Activated naive CD4-positive, alpha-beta T cell treated with anti-CD3 and anti-CD28 coated beads, Interleukin-2, amount 50 U/mL, for 24 hours (primary cell): ENCODE measurements around the gene THEM5.

Experiments used
- H3K27ac Mint-ChIP-seq: one replicate; pipeline ENCODE4 v1.8.0; 2021; ENCODE audit warnings: mild to moderate bottlenecking, mixed read lengths
- H3K27me3 Mint-ChIP-seq: one replicate; pipeline ENCODE4 v1.8.0; 2021; ENCODE audit warnings: mixed read lengths
- H3K36me3 Mint-ChIP-seq: one replicate; pipeline ENCODE4 v1.8.0; 2021; ENCODE audit warnings: mixed read lengths
- H3K4me1 Mint-ChIP-seq: one replicate; pipeline ENCODE4 v1.8.0; 2021; ENCODE audit warnings: mixed read lengths
- H3K4me3 Mint-ChIP-seq: one replicate; pipeline ENCODE4 v1.8.0; 2021; ENCODE audit warnings: mild to moderate bottlenecking, mixed read lengths
- H3K9me3 Mint-ChIP-seq: one replicate; pipeline ENCODE4 v1.8.0; 2021; ENCODE audit warnings: mixed read lengths

Gene THEM5

DNA sequence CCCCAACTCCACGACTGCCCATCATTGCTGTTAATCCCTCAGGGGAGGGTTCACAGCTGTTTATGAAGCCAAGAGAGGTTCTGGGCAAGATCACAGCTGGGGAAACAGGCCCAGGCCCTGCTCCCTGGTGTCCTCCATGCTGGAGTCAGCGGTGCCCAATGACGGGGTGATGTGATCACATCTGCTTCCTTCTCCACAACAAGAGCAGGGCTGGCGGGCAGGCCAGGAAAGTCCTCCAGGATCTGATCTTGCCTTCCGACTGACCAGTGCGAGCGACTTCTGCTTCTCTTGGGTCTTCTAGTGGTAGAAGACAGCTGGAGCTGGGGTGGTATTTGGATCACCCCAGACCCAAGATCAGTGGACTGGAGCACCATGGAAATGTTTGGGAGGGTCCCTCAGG lies 47.3 kb downstream of the THEM5 start:
- Mint-ChIP-seq H3K27ac (no peak overlapping the region), H3K4me1 (no peaks in the 10 kb centered on the region), H3K27me3 (no peaks in the 10 kb centered on the region), H3K36me3 (no peaks in the 10 kb centered on the region), H3K9me3 (no peaks in the 10 kb centered on the region), H3K4me3 (no peak overlapping the region)

DNA sequence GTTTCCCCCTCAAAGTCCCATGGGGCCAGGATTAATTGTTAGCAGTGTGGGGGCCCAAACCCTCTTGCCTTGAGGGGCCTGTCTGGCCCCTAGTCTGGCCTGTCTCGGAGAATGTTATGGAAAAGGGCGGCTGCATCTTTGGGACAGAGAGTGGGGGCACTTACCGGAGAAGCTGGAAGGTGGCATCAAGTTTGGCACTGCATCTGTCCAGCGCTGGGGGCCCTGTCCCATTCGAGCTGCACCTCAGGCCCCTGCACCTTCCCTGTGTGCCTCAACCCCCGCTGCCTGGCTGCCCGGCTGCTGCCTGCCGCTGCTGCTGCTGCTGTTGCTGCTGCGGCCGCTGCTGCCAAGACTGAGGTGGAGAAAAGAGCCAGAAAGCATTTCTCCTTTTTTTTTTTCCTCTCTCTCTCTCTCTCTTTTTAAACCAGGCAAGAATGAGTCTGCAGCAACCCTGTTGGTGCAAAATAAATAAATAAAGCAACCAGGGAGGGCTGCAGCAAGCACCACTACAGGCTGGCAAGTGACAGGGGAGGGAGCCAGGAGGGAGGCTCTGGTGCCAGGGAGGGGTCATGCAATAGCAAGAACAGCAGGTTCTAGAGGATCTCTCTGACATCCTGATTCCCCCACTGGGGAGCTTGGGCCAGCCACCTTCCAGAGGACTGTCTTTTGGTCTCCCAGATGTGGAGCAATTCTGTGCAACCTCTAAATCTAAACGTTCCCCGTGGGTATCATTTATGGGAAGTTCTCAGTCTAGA lies 48.3 kb downstream of the THEM5 start, which contains the start of gene LINGO4:
TSS of gene LINGO4 (minus strand) at position 354 of the 755 bp plus-strand sequence. CDS start 2,715 bp downstream, outside the sequence.
- H3K9me3 Mint-ChIP-seq = no peaks in the 10 kb centered on the region
- H3K27me3 Mint-ChIP-seq = no peaks in the 10 kb centered on the region
- H3K27ac Mint-ChIP-seq = no peak within 1 kb of the TSS
- H3K36me3 Mint-ChIP-seq = no peaks in the 10 kb centered on the region
- no peaks in the 10 kb centered on the region for H3K4me1 Mint-ChIP-seq
- no peak within 1 kb of the TSS for H3K4me3 Mint-ChIP-seq

DNA sequence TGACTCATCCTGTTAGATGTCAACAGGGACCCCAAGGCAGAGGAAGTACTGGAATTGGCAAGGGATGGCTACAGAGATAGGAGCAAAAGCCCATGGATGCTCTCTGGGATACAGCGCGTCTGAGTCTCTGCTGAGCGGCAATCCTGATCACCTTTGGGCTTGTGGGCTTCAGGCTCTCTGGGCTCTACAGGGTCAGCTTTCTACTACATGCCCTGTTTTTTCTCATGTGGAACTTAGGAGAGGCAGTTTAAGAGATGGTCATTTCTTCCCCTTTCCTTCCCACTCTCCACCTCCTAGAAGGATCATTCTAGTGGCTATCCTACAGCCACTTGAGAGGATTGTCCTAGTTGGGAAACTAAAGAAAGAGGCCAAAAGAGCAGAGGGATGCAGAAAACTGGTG lies 49.6 kb downstream of the THEM5 start:
- no peaks in the 10 kb centered on the region for H3K27me3 Mint-ChIP-seq
- H3K4me1 Mint-ChIP-seq = no peaks in the 10 kb centered on the region
- no peak overlapping the region for H3K27ac Mint-ChIP-seq
- no peak overlapping the region for H3K4me3 Mint-ChIP-seq
- H3K36me3 Mint-ChIP-seq = peaks cover 1% of the 10 kb centered on the region
- no peaks in the 10 kb centered on the region for H3K9me3 Mint-ChIP-seq

DNA sequence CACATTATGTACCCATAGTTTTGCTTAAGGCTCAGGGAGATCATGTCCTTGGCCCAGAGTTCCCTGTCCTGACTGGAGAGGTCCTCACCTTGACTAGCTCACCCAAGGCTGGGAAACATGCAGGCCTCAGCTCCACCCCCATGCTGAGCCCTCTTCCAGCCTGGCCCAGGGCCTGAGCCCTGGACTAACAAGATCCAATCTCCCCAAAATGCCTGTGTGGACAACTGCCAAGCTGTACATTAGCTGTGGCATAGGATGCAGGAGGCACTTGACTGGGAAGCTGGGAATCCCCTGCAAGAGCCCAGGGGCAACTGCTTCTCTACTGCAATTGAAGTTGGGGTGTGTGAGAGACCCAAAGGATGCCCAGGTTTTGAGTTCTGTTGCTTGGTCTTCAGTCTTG lies 50.3 kb downstream of the THEM5 start:
- no peak overlapping the region for H3K27ac Mint-ChIP-seq
- no peak overlapping the region for H3K4me3 Mint-ChIP-seq
- H3K27me3 Mint-ChIP-seq = no peaks in the 10 kb centered on the region
- peaks cover 4% of the 10 kb centered on the region for H3K36me3 Mint-ChIP-seq
- no peaks in the 10 kb centered on the region for H3K9me3 Mint-ChIP-seq
- H3K4me1 Mint-ChIP-seq = no peaks in the 10 kb centered on the region

DNA sequence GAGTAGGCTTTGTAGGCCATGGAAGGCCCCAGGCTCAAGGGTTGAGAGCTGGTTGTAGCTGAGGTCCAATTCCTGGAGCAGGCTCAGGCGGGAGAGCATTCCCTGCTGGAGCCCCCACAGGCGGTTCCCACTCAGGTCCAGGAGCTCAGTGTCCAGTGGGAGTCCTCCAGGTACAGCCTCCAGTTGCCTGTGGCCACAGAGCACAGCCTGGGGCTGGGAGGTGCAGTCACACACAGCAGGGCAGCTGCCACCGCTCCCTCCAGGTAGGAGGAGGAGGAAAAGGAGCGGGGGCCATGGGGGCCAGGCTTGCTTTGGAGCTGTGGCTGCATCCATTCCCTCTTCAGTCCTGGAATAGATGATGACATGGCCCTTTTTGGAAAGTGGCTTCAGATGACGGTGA lies 51.1 kb downstream of the THEM5 start:
- Mint-ChIP-seq H3K4me3 (no peak overlapping the region), H3K36me3 (peaks cover 4% of the 10 kb centered on the region), H3K4me1 (no peaks in the 10 kb centered on the region), H3K27me3 (no peaks in the 10 kb centered on the region), H3K9me3 (no peaks in the 10 kb centered on the region), H3K27ac (no peak overlapping the region)

DNA sequence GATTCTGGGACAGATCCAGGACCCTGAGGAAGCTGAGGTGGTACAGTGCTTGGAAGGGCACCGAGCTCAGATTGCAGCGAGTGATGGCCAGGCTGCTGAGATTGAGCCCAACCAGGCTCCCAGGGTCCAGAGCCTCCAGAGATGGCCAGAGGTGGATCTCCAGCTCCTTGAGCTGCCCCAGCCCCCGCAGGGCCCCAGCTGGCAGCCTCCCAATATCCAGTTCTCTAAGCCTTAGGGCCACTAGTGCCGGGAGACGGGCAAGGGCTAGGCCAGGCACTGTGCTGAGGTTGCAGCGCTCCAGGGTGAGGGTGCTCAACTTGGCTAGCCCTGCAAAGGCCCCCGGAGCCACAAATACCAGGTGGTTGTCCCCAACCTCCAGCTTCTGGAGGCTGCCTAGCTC lies 51.7 kb downstream of the THEM5 start:
- H3K27me3 Mint-ChIP-seq = no peaks in the 10 kb centered on the region
- H3K4me1 Mint-ChIP-seq = no peaks in the 10 kb centered on the region
- H3K4me3 Mint-ChIP-seq = no peak overlapping the region
- H3K36me3 Mint-ChIP-seq = peaks cover 4% of the 10 kb centered on the region
- no peaks in the 10 kb centered on the region for H3K9me3 Mint-ChIP-seq
- no peak overlapping the region for H3K27ac Mint-ChIP-seq

DNA sequence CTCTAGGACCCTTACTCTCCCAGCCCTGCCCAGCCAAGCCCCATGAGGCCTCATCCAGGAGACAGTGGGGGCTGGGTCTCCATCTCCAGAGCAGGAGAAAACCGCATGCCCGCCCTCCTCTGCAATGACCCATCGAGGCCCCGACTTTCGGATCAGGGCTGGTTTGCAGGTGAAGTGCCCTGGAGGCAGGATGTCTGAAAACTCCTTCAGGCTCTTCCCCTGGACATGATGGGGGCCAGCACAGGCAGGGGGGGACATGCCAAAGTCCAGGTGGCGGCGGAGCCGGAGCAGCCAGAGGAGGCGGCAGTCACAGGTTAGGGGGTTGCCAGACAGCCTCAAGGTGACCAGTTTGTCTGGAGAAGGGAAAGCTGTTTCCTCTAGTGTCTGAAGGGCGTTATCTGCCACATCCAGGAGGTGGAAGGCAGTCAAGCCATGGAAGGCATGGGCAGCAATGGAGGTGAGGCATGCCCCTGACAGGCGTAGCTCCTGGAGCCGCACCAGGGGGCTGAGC lies 52.1 kb downstream of the THEM5 start:
- Mint-ChIP-seq H3K4me1 (no peaks in the 10 kb centered on the region), H3K9me3 (no peaks in the 10 kb centered on the region), H3K4me3 (no peak overlapping the region), H3K27me3 (no peaks in the 10 kb centered on the region), H3K27ac (no peak overlapping the region), H3K36me3 (peaks cover 4% of the 10 kb centered on the region)

DNA sequence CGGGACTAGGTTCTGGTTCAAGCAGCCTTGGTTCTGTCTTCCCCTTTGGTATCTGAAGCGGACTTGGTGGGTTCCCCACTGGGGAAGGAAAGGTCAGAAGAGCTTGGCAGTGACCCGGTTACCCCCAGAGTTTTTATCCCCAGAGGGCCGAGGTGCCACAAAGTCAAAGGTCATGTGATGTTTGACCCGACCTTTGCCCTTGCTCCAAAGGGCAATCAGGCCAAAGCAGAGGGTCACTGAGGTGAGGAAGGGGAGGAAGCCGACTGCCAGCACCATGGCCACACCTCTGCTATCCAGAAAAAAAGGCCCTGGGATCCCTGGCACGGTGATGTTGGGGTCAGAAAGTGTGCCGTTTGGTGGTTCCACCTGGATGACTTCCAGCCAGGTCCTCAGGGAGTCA lies 52.7 kb downstream of the THEM5 start:
- Mint-ChIP-seq H3K36me3 (peaks cover 4% of the 10 kb centered on the region), H3K27ac (no peak overlapping the region), H3K9me3 (no peaks in the 10 kb centered on the region), H3K4me1 (no peaks in the 10 kb centered on the region), H3K4me3 (no peak overlapping the region), H3K27me3 (no peaks in the 10 kb centered on the region)

DNA sequence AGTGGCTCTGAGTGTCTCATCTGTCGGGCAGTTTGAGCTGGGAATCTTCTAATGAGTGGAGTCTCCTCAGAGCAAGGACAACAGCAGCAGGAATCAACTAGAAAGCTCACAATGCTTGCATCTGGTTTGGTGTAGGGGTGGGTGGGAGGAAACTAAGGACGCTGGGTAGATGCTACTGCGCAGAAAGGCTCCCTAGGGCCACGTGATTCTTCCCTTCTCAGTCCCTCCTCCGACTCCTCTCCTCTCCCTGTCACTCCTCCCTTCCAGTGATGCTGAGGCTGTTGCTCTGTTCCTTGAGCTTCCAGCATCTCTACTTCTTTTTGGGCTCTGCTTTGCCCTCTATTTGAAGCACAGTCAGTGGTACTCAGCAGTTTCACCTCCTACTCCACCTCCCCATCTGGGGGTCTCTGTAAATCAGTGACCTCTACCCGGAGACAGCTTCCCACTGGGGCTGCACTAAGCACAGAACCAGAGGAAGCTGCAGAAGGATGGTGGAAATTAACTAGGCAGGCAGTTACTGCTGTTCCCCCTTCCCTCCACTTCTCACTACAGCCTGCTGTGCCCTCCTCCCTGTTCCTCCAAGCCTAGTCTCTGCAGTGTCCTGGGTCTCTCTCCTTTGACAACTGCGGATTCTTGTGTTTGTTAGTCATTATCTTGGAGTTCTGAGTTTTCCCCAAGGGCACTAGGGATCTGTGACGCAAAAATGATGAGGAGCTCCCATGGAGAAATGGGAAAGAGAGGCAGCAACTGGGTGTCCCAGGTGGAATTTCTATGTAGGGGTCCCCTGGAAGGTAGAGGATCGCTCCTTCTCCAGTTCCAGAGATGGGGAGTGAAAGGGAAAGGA lies 54.1 kb downstream of the THEM5 start:
- Mint-ChIP-seq H3K4me1 (no peaks in the 10 kb centered on the region), H3K36me3 (peaks cover 4% of the 10 kb centered on the region), H3K9me3 (no peaks in the 10 kb centered on the region), H3K27me3 (no peaks in the 10 kb centered on the region), H3K4me3 (no peak overlapping the region), H3K27ac (no peak overlapping the region)

DNA sequence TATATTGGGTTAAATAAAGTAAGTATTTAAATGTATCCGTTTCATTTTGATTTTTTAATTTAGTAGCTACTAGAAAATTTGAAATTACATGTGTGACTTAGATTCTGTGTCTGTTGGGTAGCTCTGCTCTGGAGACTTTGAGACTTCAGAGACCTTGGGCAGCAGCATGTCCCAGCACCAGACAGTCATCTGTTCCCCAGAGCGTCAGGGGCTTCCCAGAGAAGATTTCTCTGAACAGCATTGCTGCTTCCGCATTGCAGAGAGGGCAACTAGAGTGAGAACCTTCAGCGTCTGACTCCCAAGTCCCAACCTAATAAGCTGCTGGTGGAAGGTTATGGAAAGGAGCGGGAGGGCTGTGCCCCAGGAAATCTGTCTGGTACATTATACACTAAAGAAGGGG lies 54.9 kb downstream of the THEM5 start:
- Mint-ChIP-seq H3K36me3 (peaks cover 6% of the 10 kb centered on the region), H3K4me1 (no peaks in the 10 kb centered on the region), H3K27me3 (no peaks in the 10 kb centered on the region), H3K4me3 (no peak overlapping the region), H3K27ac (no peak overlapping the region), H3K9me3 (no peaks in the 10 kb centered on the region)
